Nucleus accumbens (tissue), 56 donors: ENCODE results near the gene METTL9.
"Not testable (repeated sequence)": the region's sequence is repeated elsewhere in the genome, so short reads cannot be mapped to it uniquely, and the experiment has no call there.

Source experiments
- DNase-seq, 56 donors: peaks; one replicate each; lab custom pipeline; 2025; lab: John Stamatoyannopoulos, UW

METTL9 gene

DNA sequence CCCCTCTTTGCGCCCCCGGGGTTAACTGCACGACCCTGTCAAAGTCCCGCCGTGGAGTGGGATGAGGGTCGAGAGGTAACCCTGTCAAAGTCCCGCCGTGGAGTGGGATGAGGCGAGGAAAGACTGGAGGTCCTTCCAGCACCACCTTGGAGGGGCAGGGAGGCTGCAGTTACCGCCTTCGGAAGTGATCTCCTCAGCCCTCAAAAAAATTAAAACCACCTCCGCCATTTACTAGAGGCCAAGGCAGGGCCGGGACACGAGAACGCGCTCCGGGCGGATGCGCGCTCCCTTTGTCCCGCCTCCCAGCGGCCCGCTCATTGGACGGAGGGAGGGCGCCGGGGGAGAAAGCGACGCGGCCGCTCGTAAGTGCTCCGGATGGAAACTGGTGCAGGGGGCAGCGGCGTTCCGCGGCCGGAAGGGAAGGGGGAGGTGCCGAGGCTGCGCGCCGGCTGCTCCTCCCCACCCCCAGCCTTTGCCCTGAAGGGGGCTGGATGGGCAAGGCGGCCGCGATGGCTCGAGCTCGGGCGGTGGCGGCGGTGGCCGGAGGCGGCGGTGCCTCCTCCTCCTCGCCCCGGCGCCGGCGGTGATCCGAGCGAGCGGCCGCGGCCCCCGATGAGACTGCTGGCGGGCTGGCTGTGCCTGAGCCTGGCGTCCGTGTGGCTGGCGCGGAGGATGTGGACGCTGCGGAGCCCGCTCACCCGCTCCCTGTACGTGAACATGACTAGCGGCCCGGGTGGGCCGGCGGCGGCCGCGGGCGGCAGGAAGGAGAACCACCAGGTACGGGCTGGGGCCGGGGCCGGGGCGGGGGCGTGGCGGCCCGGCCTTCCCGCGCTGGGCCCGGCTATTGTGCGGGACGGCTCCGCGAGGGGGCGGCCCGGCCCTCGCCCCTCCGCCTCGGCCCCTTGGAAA is at the start of gene METTL9:
Gene METTL9, plus strand, starts transcription at position 456 of the 909 bp plus-strand sequence. Its CDS starts 157 bp downstream, at position 613.
- DNase-seq = peak; percentile 42 to 97 (median 90)

DNA sequence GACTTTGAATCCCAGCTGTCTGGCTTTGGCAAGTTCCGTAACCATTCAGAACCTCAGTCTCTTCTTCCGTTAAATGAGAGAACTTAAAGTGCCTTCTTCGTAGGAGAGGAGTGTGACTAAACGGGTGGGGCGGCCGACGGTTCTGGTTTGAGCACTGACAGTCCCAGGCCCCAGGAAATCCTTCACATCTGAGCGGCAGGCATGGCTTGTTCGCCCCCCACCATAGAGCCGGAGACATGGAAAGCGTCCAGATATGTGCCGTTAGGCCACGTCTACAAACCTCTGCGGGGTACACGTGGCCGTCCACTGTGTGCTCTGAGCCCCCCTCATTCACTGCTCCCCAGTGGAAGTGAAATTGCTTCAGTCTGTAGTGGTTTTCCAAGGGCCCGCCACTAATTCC is 49.4 kb upstream of the METTL9 start:
- not testable (repeated sequence) for DNase-seq

DNA sequence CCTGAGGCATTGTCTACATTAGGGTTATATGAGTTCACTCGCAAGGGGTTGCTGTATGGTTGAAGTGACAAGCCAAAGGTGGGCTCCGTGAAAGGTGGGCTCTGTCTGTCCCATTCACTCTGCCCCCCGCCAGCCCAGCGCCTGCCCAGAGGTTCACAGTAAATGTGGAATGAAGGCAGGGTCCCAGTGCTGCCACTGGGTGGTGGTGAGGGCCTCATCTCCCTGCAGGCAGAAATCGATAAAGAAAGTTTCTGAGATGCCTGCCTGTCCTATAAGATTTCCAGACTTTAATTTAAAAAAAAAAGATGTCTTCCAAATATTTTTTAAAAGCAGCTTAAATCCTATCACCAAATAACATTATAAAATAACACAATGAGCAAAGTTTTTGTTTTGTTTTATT is 48.9 kb upstream of the METTL9 start:
- not testable (repeated sequence) for DNase-seq

DNA sequence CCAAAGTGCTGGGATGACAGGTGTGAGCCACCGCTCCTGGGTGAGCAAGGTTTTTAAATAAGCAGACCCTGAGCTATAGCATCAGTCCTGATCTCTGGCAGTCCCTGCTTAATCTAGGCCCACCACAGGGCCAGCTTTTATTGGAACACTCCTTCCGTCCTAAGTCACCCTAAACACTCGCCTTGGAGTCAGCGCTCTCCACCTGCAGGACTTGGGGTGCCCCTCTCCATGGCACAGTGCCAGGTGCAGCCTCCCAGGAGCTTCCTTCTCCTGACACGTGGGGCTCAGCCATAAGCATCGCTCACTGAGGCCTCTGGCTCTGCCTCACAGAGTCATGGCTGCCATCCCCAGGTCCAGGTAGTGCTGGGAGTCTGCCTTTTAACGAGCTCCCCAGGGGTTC is 48.3 kb upstream of the METTL9 start:
- DNase-seq = not testable (repeated sequence)

DNA sequence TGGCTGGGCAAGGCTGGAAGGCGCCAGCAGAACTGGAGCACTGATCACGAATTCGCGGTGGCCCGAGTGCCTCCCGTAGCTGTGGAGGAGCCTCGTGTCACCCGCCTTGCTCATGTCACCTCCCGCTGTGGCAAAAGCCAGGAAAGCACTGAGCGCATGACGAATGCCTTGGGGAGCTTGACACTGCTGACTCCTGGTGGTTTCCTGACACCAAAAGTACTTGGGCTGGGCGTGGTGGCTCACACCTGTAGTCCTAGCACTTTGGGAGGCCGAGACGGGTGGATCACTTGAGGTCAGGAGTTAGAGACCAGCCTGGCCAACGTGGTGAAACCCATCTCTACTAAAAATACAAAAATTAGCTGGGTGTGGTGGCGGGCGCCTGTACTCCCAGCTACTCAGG is 47.8 kb upstream of the METTL9 start:
- not testable (repeated sequence) for DNase-seq

DNA sequence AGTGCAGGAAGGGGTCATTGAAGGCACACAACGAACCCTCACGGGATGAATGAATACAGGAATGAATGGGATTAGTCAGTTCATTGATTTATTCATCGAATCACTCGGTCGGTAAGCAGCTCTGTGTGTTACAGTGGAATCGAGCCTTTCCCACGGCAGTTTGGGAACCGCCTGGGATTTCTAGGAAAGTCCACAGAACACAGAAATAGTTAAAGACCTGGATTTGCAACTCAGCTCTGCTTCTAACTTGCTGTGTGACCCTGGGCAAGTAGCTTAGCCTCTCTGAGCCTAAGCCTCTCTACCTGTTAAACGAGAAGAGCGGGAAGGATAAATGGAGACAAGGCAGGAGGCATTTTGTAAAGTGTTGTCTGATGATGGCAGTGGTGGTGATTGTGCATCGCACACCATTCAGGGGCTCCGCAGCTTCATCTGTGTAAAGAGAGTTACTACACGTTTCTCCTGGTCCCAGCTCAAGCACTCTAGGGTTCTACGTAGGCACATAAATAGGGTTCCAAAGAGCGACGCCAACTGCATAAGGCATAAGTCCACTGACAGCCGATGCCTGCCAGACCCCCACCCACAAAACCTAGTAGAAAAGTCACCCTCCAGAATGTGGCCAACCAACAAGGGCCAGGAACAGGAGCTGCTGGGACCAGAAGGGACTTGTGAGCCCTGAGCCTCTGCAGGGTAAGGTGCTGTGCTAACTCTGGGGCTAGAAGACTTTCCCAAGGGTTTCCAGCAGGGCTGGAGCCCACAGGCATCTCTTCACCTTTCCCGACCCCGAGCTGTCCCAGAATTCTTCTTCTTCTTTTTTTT is 45.7 kb upstream of the METTL9 start:
- DNase-seq = not testable (repeated sequence)

DNA sequence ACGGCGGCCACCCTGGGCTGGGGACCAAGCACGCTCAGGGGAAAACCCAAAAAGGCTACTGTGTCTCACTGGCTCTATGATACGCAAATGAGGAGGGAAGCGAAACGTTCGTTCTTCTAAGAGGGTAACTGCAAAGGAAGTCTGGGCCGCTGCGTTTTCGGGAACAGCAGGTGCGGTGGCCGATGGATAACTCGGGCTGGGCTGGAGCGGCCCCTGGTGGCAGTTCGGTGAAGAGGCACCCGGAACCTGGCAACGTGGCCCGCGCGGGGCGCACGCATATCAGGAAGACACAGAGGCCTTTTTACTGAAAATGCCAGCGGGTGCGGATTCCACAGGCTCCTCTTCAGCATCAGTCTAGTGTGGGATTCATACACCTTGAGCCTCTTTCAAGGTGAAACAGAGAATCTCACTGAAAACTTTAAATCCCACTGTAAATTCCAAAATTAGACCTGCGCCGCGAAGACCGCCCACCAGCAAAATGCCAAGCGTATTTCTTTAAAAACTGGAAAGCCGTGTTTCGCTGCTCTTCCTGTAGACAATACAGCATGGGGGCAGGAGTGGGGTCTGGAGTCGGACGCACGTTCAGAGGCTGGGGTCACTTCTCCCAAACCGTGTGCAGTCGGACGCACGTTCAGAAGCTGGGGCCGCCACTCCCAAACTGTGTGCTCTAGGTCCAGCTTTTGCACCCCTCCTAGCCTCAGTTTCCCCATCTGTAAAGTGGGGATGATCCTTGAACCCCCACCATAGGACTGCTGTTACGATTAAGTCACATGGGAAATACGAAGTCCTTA is 44.4 kb upstream of the METTL9 start:
- peak in 54 of 56 donors; percentile 36 to 95 (median 78) for DNase-seq

DNA sequence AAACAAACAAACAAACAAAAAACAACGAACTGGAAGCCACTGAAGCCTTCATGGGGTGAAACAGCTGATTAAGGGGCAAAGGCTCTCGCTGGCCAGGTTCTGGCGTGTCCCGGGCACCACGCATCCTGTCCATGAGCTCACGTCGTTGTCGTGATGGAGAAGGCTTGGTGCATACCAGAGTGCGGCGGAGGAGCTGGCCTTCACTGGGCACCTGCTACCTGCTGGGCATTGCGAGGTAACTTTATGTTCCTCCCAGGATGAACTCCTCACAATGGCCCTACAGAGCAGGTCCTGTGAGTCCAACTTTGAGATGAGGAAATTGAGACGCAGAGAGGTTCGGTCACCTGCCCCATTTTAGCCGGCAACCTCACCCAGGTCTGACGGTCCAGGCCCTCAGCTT is 43.8 kb upstream of the METTL9 start:
- DNase-seq = not testable (repeated sequence)

DNA sequence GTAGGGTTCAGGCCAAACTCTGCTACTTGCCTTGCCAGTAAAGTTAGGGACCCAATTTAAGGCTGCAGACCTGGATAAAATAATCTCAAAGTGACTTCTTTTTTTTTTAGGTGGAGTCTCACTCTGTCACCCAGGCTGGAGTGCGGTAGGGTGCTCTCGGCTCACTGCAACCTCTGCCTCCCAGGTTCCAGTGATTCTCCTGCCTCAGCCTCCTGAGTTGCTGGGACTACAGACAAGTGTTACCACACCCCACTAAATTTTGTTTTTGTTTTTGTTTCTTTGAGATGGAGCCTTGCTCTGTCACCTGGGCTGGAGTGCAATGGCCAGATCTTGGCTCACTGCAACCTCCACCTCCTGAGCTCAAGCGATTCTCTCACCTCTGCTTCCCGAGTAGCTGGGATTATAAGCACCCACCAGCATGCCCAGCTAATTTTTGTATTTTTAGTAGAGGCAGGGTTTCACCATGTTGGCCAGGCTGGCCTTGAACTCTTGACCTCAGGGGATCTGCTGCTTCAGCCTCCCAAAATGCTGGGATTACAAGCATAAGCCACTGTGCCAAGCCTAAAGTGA is 43.3 kb upstream of the METTL9 start:
- not testable (repeated sequence) for DNase-seq

DNA sequence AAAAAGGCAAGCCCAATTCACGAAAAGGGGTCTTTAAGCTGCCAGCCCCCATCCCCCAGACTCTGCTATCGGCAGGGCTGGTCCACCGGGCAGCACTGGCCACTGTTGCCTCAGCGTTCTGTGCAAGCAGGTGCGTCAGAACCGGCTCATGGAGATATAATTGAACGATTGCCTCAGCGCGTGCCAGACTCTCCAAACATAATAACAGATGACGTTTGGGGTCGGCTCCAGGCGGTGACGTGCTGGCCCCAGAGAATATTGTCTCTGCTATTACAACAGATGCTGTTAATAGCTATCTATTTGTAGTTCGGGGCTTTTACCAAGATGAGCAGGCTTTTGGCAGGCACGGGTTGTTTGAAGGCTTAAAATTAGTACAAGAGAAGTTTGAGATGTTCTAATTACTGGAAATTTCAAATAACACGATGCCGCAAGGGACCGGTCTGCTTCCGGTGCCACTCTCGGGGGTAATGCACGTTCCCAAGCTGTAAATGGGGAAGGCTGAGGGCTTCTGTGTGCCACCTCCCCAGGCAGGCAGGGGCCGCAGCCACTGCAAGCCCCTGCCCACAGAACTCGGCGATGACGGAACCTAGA is 42.6 kb upstream of the METTL9 start:
- DNase-seq = peak in 2 of 56 donors; percentile 4 to 10

DNA sequence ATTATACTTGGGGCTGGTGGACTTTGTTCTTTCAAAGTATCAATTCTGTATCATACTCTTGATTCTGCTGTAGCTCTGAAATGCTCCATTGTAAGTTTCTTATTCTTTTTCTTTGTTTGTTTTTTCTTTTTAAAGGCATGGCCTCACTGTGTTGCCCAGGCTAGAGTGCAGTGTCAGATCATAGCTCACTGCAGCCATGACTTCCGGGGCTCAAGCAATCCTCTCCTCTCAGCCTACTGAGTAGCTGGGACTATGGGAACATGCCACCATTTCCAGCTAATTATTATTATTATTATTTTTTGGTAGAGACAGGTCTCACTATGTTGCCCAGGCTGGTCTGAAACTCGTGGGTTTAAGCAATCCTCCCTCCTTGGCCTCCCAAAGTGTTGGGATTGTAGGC is 38.9 kb upstream of the METTL9 start:
- no peak for DNase-seq

DNA sequence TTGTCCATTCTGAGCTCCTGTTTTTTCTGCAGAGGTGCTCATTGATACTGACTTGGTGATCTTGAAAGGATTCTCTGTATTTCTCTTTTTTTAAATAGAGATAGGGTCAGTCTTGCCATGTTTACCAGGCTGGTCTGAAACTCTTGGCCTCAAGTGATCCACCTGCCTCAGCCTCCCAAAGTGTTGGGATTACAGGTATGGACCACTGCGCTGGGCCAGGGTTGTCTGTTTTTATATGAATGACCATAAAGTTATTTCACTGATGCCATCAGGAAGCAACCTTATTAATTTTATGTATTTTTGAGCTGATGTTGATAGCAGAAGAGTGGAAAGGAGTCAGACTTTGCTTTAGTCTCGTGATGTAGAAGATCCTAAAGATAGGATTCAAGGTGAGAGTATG is 35.7 kb upstream of the METTL9 start:
- DNase-seq = no peak

DNA sequence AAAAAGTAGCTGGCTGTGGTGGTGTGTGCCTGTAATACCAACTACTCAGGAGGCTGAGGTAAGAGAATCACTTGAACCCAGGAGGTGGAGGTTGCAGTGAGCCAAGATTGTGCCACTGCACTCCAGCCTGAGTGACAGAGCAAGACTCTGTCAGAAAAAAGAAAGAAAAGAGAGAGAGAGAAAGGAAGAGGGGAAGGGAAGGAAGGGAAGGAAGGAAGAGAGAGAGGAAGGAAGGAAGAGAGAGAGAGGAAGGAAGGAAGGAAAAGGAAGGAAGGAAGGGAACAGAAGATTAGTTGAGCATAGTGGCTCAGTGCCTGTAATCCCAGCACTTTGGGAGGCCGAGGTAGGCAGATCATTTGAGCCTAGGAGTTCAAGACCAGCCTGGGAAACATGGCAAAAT is 35.0 kb upstream of the METTL9 start:
- not testable (repeated sequence) for DNase-seq

DNA sequence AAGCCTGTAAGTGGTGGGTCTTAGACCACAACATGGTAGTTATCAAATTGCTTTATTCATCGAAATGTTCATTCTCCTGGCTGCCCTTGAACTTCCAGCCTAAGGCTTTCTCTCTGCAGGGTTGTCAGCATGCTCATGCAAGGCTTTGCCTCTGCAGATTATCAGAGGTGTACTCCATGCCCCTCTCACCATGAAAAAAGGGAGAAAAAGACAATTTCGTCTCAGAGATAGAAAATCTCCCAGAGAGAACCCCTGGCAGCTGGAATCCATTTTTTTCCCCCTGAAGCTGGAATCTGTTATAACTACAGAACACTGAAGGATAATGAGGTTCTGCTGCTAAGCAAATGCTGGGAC is 33.9 kb upstream of the METTL9 start:
- no peak for DNase-seq

DNA sequence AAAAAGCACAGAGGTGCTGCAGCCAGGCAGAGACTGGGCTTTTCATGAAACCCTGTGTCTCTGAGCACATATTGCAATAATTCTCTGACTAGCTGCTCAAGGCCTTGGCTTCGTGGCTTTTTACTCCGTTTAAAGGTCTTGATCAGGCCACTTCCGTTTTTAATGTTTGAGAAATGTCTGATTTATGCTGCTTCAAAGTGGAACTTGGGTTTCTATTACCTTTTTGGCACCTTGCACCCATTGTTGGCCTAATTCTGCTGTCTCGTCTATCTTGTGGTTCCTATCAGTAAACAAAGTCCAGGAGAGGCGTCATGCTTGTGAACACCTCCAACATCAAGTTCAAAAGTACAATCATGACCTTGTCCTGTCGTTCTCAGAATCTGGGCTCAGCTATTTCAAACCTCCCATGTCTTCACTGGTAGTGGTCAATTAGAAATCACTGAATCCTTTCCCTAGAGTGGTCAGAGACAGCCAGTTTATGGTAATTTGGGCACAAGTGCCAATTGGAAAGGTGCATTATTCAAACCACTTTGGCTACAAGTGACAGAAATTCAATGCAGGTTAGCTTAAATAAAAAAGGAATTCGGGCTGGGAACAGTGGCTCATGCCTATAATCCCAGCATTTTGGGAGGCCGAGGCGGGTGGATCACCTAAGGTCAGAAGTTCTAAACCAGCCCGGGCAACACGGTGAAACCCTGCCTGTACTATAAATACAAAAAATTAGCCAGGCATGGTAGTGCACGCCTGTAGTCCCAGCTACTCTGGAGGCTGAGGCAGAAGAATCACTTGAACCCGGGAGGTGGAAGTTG is 33.3 kb upstream of the METTL9 start:
- DNase-seq = no peak

DNA sequence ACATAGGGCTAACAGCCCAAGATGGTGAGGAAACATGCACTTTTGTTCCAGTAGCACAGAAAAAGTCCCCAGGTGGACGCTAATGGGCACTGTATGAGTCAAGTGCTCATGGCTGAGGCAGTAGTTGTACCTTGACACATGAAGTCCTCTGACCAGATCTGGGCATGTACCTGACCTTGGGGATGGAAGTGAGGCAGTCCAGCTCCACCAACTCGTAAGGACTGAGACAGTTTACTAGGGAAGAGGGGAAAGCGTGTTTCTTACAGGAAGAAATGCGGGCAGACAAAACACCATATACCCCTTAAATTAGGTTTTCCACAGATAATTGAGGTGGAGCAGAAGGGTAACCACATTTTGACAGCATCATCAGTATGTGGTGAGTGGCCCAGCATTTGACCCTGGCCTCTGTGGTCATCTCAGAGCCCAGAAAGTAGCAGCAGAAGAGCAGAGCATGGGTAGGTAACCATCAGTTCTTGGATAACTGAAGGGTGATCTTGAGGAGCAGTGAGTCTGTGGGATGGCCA is 32.4 kb upstream of the METTL9 start:
- DNase-seq = no peak

DNA sequence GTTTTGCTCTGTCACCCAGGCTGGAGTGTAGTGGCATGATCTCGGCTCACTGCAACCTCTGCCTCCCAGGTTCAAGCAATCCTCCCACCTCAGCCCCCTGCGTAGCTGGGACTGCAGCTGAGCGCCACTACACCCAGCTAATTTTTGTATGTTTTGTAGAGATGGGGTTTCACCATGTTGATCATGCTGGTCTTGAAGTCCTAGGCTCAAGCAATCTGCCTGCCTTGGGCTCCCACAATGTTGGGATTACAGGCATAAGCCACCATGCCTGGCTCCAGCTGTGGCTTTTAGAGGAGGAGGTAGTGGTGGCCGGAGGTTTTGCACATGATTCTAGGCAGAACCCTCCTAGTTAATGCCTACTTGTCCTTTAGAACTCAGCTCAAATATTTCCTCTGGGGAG is 31.9 kb upstream of the METTL9 start:
- DNase-seq = not testable (repeated sequence)

DNA sequence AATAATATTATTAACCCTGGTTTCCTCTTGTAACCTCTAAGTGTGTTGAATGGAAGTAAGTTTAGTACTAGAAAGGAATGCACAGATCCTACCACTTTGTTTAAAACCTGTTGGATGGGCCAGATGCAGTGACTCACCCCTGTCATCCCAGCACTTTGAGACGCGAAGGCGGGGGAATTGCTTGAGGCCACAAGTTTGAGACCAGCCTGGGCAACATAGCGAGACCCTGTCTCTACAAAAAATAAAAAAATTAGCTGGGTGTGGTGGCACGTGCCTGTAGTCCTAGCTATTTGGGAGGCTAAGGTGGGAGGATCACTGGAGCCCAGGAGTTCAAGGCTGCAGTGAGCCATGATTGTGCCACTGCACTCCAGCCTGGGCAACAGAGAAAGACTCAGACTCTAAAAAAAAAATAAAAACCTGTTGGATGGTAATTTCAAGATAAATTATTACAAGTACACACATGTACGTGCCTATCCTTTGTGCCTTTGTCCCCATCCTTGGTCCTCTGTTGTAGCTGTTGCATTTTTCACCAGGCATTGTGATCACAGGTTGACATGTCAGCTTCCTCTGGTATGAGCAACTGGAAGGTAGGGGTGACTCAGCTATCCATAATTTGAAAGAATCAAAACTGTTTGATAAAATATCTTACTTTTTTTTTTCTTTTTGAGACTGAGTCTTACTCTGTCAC is 30.7 kb upstream of the METTL9 start:
- DNase-seq = no peak
